CD4-positive, CD25-positive, alpha-beta regulatory T cell (primary cell): ENCODE measurements around the gene CELSR2. TPM values are rescaled to one million over a fixed set of nuclear protein-coding genes. Genes with fewer than 3 reads are reported as not detected.

Experiments
- ATAC-seq, 2 donors: fragments of 150-1000 bp; cut with Tn5 transposase; one replicate each; pipeline ENCODE4 v1.10.0; 2021; ENCODE audit warnings: low read depth in 2 of 2, moderate number of reproducible peaks in 2 of 2, moderate library complexity in 1 of 2
- DNase-seq, 3 donors: peaks; one replicate each; pipeline versions ENCODE4 v3.0.0 to v3.0.0-alpha.2; 2012 to 2022; ENCODE audit warnings: mixed read lengths in 1 of 3
- H3K27ac ChIP-seq: one replicate; pipeline ENCODE4 v1.7.0; 2013; ENCODE audit warnings: mild to moderate bottlenecking, low read length; ENCODE audit not compliant: insufficient read depth, poor library complexity, severe bottlenecking
- H3K27me3 ChIP-seq: one replicate; pipeline ENCODE4 v1.7.0; 2013; ENCODE audit warnings: low read length; ENCODE audit not compliant: control insufficient read depth, insufficient read depth
- H3K36me3 ChIP-seq: one replicate; pipeline ENCODE4 v1.7.0; 2013; ENCODE audit warnings: mild to moderate bottlenecking, low read length, moderate library complexity; ENCODE audit not compliant: control insufficient read depth, insufficient read depth
- H3K4me1 ChIP-seq: 2 replicates; pipeline ENCODE4 v1.7.0; 2013; ENCODE audit warnings: mild to moderate bottlenecking, low read length; ENCODE audit not compliant: insufficient read depth, control insufficient read depth, poor library complexity, severe bottlenecking
- H3K4me3 ChIP-seq: one replicate; pipeline ENCODE4 v1.7.0; 2013; ENCODE audit warnings: low read depth, mild to moderate bottlenecking, low read length, moderate library complexity
- H3K9me3 ChIP-seq, 2 experiments: 1 replicate in 1 of 2; 2 replicates in 1 of 2; pipeline ENCODE4 v1.7.0; 2013; ENCODE audit warnings: low read length in 2 of 2, mild to moderate bottlenecking in 1 of 2, moderate library complexity in 1 of 2; ENCODE audit not compliant: control insufficient read depth in 2 of 2
- H3K27ac Mint-ChIP-seq, 3 donors: one replicate each; pipeline ENCODE4 v1.8.0; 2020 to 2022; ENCODE audit warnings: mild to moderate bottlenecking in 3 of 3, mixed read lengths in 3 of 3, moderate library complexity in 2 of 3
- H3K27me3 Mint-ChIP-seq: one replicate; pipeline ENCODE4 v1.8.0; 2022; ENCODE audit warnings: mild to moderate bottlenecking, mixed read lengths
- H3K36me3 Mint-ChIP-seq: one replicate; pipeline ENCODE4 v1.8.0; 2020; ENCODE audit warnings: mixed read lengths
- H3K4me1 Mint-ChIP-seq, 4 donors: one replicate each; pipeline ENCODE4 v1.8.0; 2020 to 2022; ENCODE audit warnings: mixed read lengths in 4 of 4, mild to moderate bottlenecking in 1 of 4
- H3K4me3 Mint-ChIP-seq, 4 donors: one replicate each; pipeline ENCODE4 v1.8.0; 2020 to 2022; ENCODE audit warnings: mild to moderate bottlenecking in 4 of 4, mixed read lengths in 4 of 4, moderate library complexity in 3 of 4
- H3K9me3 Mint-ChIP-seq, 7 donors: one replicate each; pipeline ENCODE4 v1.8.0; 2020 to 2022; ENCODE audit warnings: mixed read lengths in 7 of 7, mild to moderate bottlenecking in 3 of 7, moderate library complexity in 2 of 7
- polyA plus RNA-seq, 4 donors: library from polyadenylated mRNA; unstranded; fragments of 300-500 nt; fragmentation: Illumina TruSeq; gene quantifications; one replicate each; pipeline ENCODE4 v1.2.3, GENCODE V29; 2021
- total RNA-seq: library from RNA; stranded (reverse); gene quantifications from one replicate; pipeline ENCODE4 v1.2.3, GENCODE V29; 2022

The CELSR2 gene
- total RNA-seq = 2.5 TPM
- polyA plus RNA-seq = under 1 TPM; 0.02 to 0.24 (median 0.11) TPM

- H3K36me3 ChIP-seq = no peaks in the 10 kb centered on the region
- Mint-ChIP-seq H3K9me3 (no peaks in the 10 kb centered on the region), H3K4me3 (peak within 1 kb of the TSS; percentile 39 to 85 (median 72)), H3K36me3 (no peaks in the 10 kb centered on the region), H3K27ac (peak within 1 kb of the TSS in 1 of 3 donors; percentile 14), H3K4me1 (peaks cover 0 to 17% (median 4%) of the 10 kb centered on the region in 4 donors), H3K27me3 (peaks cover 29% of the 10 kb centered on the region)
- ATAC-seq = peak; percentile 86 to 90
- H3K27ac ChIP-seq = no peak within 1 kb of the TSS
- DNase-seq = peak; percentile 43 to 76 (median 59)
- peaks cover 8% of the 10 kb centered on the region for H3K27me3 ChIP-seq
- peaks cover 13% of the 10 kb centered on the region for H3K4me1 ChIP-seq
- no peaks in the 10 kb centered on the region for H3K9me3 ChIP-seq
- peak within 1 kb of the TSS; percentile 13 for H3K4me3 ChIP-seq
Measured at GRCh38 chr1:109248797-109249629, at the start of gene CELSR2. Gene CELSR2 (plus strand): TSS chr1:109249539. CDS start chr1:109250080, 541 bp downstream.

- no peaks in the 10 kb centered on the region for H3K4me1 ChIP-seq
- Mint-ChIP-seq H3K4me3 (peak overlapping the region in 2 of 4 donors; percentile 32 to 49), H3K4me1 (peaks cover 0 to 12% (median 1%) of the 10 kb centered on the region in 4 donors), H3K9me3 (no peaks in the 10 kb centered on the region), H3K36me3 (peaks cover 19% of the 10 kb centered on the region), H3K27ac (peak overlapping the region in 1 of 3 donors; percentile 49), H3K27me3 (no peaks in the 10 kb centered on the region)
- no peak overlapping the region for H3K4me3 ChIP-seq
- H3K27ac ChIP-seq = no peak overlapping the region
- peaks cover 4% of the 10 kb centered on the region for H3K36me3 ChIP-seq
- peak in 1 of 3 donors; percentile 51 for DNase-seq
- H3K9me3 ChIP-seq = no peaks in the 10 kb centered on the region
- no peaks in the 10 kb centered on the region for H3K27me3 ChIP-seq
- no peak for ATAC-seq
Measured at GRCh38 chr1:109199710-109200109, 49.6 kb upstream of the CELSR2 start.

GRCh38 chr1:109201123-109201703 is 48.1 kb upstream of the CELSR2 start:
- Mint-ChIP-seq H3K4me3 (no peak overlapping the region), H3K27me3 (no peaks in the 10 kb centered on the region), H3K9me3 (no peaks in the 10 kb centered on the region), H3K27ac (peak overlapping the region in 1 of 3 donors; percentile 82), H3K4me1 (peaks cover 0 to 12% (median 1%) of the 10 kb centered on the region in 4 donors), H3K36me3 (peaks cover 17% of the 10 kb centered on the region)
- Histone ChIP-seq H3K9me3 (no peaks in the 10 kb centered on the region), H3K27me3 (no peaks in the 10 kb centered on the region), H3K36me3 (peaks cover 4% of the 10 kb centered on the region), H3K27ac (no peak overlapping the region), H3K4me1 (no peaks in the 10 kb centered on the region), H3K4me3 (no peak overlapping the region)
- DNase-seq = peak in 1 of 3 donors; percentile 40
- peak in 1 of 2 donors; percentile 22 for ATAC-seq

GRCh38 chr1:109204484-109204883 is 44.9 kb upstream of the CELSR2 start:
- H3K4me3 ChIP-seq = no peak overlapping the region
- Mint-ChIP-seq H3K4me3 (no peak overlapping the region), H3K9me3 (no peaks in the 10 kb centered on the region), H3K36me3 (peaks cover 14% of the 10 kb centered on the region), H3K27ac (no peak overlapping the region), H3K27me3 (peaks cover 4% of the 10 kb centered on the region), H3K4me1 (peaks cover 0 to 6% (median 2%) of the 10 kb centered on the region in 4 donors)
- H3K27me3 ChIP-seq = no peaks in the 10 kb centered on the region
- ATAC-seq (no peak), DNase-seq (no peak)
- no peaks in the 10 kb centered on the region for H3K9me3 ChIP-seq
- no peaks in the 10 kb centered on the region for H3K4me1 ChIP-seq
- peaks cover 4% of the 10 kb centered on the region for H3K36me3 ChIP-seq
- H3K27ac ChIP-seq = no peak overlapping the region

- DNase-seq = no peak
- no peak overlapping the region for H3K4me3 ChIP-seq
- H3K4me1 Mint-ChIP-seq = peaks cover 0 to 3% (median 0%) of the 10 kb centered on the region in 4 donors
- H3K4me1 ChIP-seq = no peaks in the 10 kb centered on the region
- no peak for ATAC-seq
- no peaks in the 10 kb centered on the region for H3K9me3 ChIP-seq
- no peaks in the 10 kb centered on the region for H3K9me3 Mint-ChIP-seq
- H3K27me3 ChIP-seq = no peaks in the 10 kb centered on the region
- H3K27ac ChIP-seq = no peak overlapping the region
- H3K27ac Mint-ChIP-seq = no peak overlapping the region
- peaks cover 11% of the 10 kb centered on the region for H3K27me3 Mint-ChIP-seq
- H3K36me3 Mint-ChIP-seq = peaks cover 6% of the 10 kb centered on the region
- no peaks in the 10 kb centered on the region for H3K36me3 ChIP-seq
- H3K4me3 Mint-ChIP-seq = no peak overlapping the region
Measured at GRCh38 chr1:109206339-109206738, 43.0 kb upstream of the CELSR2 start.

- ATAC-seq (no peak), DNase-seq (no peak)
- no peak overlapping the region for H3K4me3 ChIP-seq
- Mint-ChIP-seq H3K36me3 (peaks cover 6% of the 10 kb centered on the region), H3K27me3 (peaks cover 15% of the 10 kb centered on the region), H3K9me3 (no peaks in the 10 kb centered on the region), H3K27ac (no peak overlapping the region), H3K4me1 (peaks cover 0 to 3% (median 0%) of the 10 kb centered on the region in 4 donors), H3K4me3 (no peak overlapping the region)
- no peaks in the 10 kb centered on the region for H3K27me3 ChIP-seq
- no peaks in the 10 kb centered on the region for H3K9me3 ChIP-seq
- H3K27ac ChIP-seq = no peak overlapping the region
- H3K36me3 ChIP-seq = no peaks in the 10 kb centered on the region
- H3K4me1 ChIP-seq = no peaks in the 10 kb centered on the region
Measured at GRCh38 chr1:109207467-109208103, 41.8 kb upstream of the CELSR2 start.

GRCh38 chr1:109208394-109208793 is 40.9 kb upstream of the CELSR2 start:
- no peaks in the 10 kb centered on the region for H3K4me1 ChIP-seq
- no peaks in the 10 kb centered on the region for H3K27me3 ChIP-seq
- peaks cover 15% of the 10 kb centered on the region for H3K27me3 Mint-ChIP-seq
- no peaks in the 10 kb centered on the region for H3K36me3 Mint-ChIP-seq
- H3K36me3 ChIP-seq = no peaks in the 10 kb centered on the region
- H3K9me3 ChIP-seq = no peaks in the 10 kb centered on the region
- peak overlapping the region in 1 of 3 donors; percentile 90 for H3K27ac Mint-ChIP-seq
- H3K27ac ChIP-seq = no peak overlapping the region
- ATAC-seq (no peak), DNase-seq (no peak)
- H3K4me3 Mint-ChIP-seq = no peak overlapping the region
- H3K4me3 ChIP-seq = no peak overlapping the region
- no peaks in the 10 kb centered on the region for H3K9me3 Mint-ChIP-seq
- H3K4me1 Mint-ChIP-seq = peaks cover 0 to 3% (median 2%) of the 10 kb centered on the region in 4 donors
